GM19452 (cell line): ENCODE measurements around the gene BLVRA.
"Not testable (repeated sequence)": the region's sequence is repeated elsewhere in the genome, so short reads cannot be mapped to it uniquely, and the experiment has no call there.

Experiments used
- ATAC-seq: cut with Tn5 transposase; IDR thresholded peaks from one replicate; pipeline ENCODE4 v1.9.1; 2021; ENCODE audit not compliant: unreplicated experiment

Gene BLVRA

GRCh38 chr7:43758029-43758821 lies at the start of gene BLVRA:
BLVRA (plus strand) TSS chr7:43758680; CDS start chr7:43771159, 12,479 bp downstream.
- ATAC-seq, result peak; percentile 66

- no peak for ATAC-seq
Measured at GRCh38 chr7:43711503-43711902, 47.0 kb upstream of the BLVRA start.

GRCh38 chr7:43715966-43716365 lies 42.5 kb upstream of the BLVRA start:
- ATAC-seq, result not testable (repeated sequence)

GRCh38 chr7:43716598-43716997 lies 41.9 kb upstream of the BLVRA start:
- ATAC-seq, result no peak

- ATAC-seq, result no peak
Measured at GRCh38 chr7:43721193-43721806, 37.2 kb upstream of the BLVRA start.

- no peak for ATAC-seq
Measured at GRCh38 chr7:43723007-43723341, 35.5 kb upstream of the BLVRA start.

GRCh38 chr7:43725251-43725650 lies 33.2 kb upstream of the BLVRA start:
- no peak for ATAC-seq

- ATAC-seq, result no peak
Measured at GRCh38 chr7:43726466-43726865, 32.0 kb upstream of the BLVRA start.

- ATAC-seq, result no peak
Measured at GRCh38 chr7:43727003-43727402, 31.5 kb upstream of the BLVRA start.

- no peak for ATAC-seq
Measured at GRCh38 chr7:43727494-43727893, 31.0 kb upstream of the BLVRA start.

GRCh38 chr7:43729214-43729923 lies 29.1 kb upstream of the BLVRA start, which contains the start of gene COA1:
COA1 (minus strand) TSS chr7:43729523; CDS start chr7:43648614, 80,909 bp downstream.
- ATAC-seq, result peak; percentile 84

- ATAC-seq, result peak; percentile 15
Measured at GRCh38 chr7:43729924-43730248, 28.6 kb upstream of the BLVRA start.

- ATAC-seq, result not testable (repeated sequence)
Measured at GRCh38 chr7:43731494-43731893, 27.0 kb upstream of the BLVRA start.

- ATAC-seq, result not testable (repeated sequence)
Measured at GRCh38 chr7:43734575-43735332, 23.7 kb upstream of the BLVRA start.

GRCh38 chr7:43735403-43735801 lies 23.1 kb upstream of the BLVRA start:
- ATAC-seq, result peak; percentile 43

- peak; percentile 72 for ATAC-seq
Measured at GRCh38 chr7:43735802-43736603, 22.5 kb upstream of the BLVRA start.

- no peak for ATAC-seq
Measured at GRCh38 chr7:43737467-43738127, 20.9 kb upstream of the BLVRA start.

- ATAC-seq, result no peak
Measured at GRCh38 chr7:43742692-43743091, 15.8 kb upstream of the BLVRA start.

GRCh38 chr7:43747328-43748105 lies 11.0 kb upstream of the BLVRA start:
- ATAC-seq, result no peak
